ENCODE data around the gene SNX22.
A peak's percentile ranks its signal among the peaks of the same experiment; 100 is the strongest.

Gene SNX22

GRCh38 chr15:64134345-64134829, 17.1 kb upstream of the SNX22 start:
- DNase-seq: no peak

- DNase-seq: no peak
Observed at GRCh38 chr15:64136347-64136746, 15.2 kb upstream of the SNX22 start.

- DNase-seq: peak; percentile 46
Observed at GRCh38 chr15:64137226-64137833, 14.2 kb upstream of the SNX22 start.

GRCh38 chr15:64138331-64138941, 13.1 kb upstream of the SNX22 start:
- no peak for DNase-seq

- DNase-seq: no peak
Observed at GRCh38 chr15:64141798-64142512, 9.6 kb upstream of the SNX22 start.

GRCh38 chr15:64143276-64143675, 8.3 kb upstream of the SNX22 start:
- DNase-seq: no peak

GRCh38 chr15:64144192-64144564, 7.4 kb upstream of the SNX22 start:
- no peak for DNase-seq

- no peak for DNase-seq
Observed at GRCh38 chr15:64144565-64145281, 6.8 kb upstream of the SNX22 start.

- no peak for DNase-seq
Observed at GRCh38 chr15:64146041-64146440, 5.5 kb upstream of the SNX22 start.

GRCh38 chr15:64146520-64146884, 5.0 kb upstream of the SNX22 start:
- DNase-seq: no peak

GRCh38 chr15:64146885-64147681, 4.4 kb upstream of the SNX22 start:
- DNase-seq: no peak

GRCh38 chr15:64148168-64148567, 3.4 kb upstream of the SNX22 start:
- DNase-seq: no peak

- DNase-seq: no peak
Observed at GRCh38 chr15:64148581-64148980, 3.0 kb upstream of the SNX22 start.

GRCh38 chr15:64149424-64149823, 2.1 kb upstream of the SNX22 start:
- DNase-seq: no peak

- DNase-seq: no peak
Observed at GRCh38 chr15:64149893-64150578, 1.5 kb upstream of the SNX22 start.

- DNase-seq: peak; percentile 7
Observed at GRCh38 chr15:64152507-64153387, 1.2 kb downstream of the SNX22 start.

GRCh38 chr15:64153480-64154367, 2.2 kb downstream of the SNX22 start:
- peak; percentile 91 for DNase-seq

GRCh38 chr15:64155802-64156651, 4.5 kb downstream of the SNX22 start:
- no peak for DNase-seq
